PC-3 (cell line): ENCODE results near the gene MTMR6. TPM values are rescaled to one million over a fixed set of nuclear protein-coding genes. Genes with fewer than 3 reads are reported as not detected.

ENCODE experiments used
- ATAC-seq: fragments of 200-7000 bp; cut with Tn5 transposase; 2 replicates; pipeline ENCODE4 v1.9.1; 2020; ENCODE audit warnings: mild to moderate bottlenecking, moderate library complexity
- BruUV-seq: library from RNA; stranded (reverse); fragments of 400-500 nt; replicated peaks from 2 replicates; lab custom pipeline; 2021; lab: Mats Ljungman, UMichigan
- CTCF ChIA-PET: fragments of 300-600 bp; sonication (Branson Sonifier 250); formaldehyde crosslinking; loops from one replicate; lab custom pipeline; 2022; ENCODE audit warnings: antibody characterized with exemption; lab: Charles Lee
- POLR2A ChIA-PET: fragments of 300-600 bp; sonication (Branson Sonifier 250); formaldehyde crosslinking; loops from one replicate; lab custom pipeline; 2022; ENCODE audit warnings: antibody characterized with exemption; ENCODE audit not compliant: unreplicated experiment; lab: Charles Lee
- DNase-seq: peaks from one replicate; pipeline ENCODE4 v3.0.0-alpha.2; 2015
- H2AFZ ChIP-seq: fragments of 300-600 bp; sonication (generic); 2 replicates; pipeline ENCODE4 v1.6.0; 2016; ENCODE audit warnings: antibody characterized with exemption, low read length
- H3F3A ChIP-seq: fragments of 300-600 bp; sonication (generic); one replicate; pipeline ENCODE4 v1.6.0; 2017; ENCODE audit warnings: antibody characterized with exemption, low read length, control low read depth, mild to moderate bottlenecking; ENCODE audit not compliant: unreplicated experiment
- H3K27ac ChIP-seq: fragments of 300-600 bp; sonication (generic); 2 replicates; pipeline ENCODE4 v1.5.1; 2016; ENCODE audit warnings: mild to moderate bottlenecking, low read length
- H3K27me3 ChIP-seq: fragments of 300-600 bp; sonication (generic); 2 replicates; pipeline ENCODE4 v1.6.1; 2016; ENCODE audit warnings: low read length, mixed read lengths
- H3K36me3 ChIP-seq: fragments of 300-600 bp; sonication (generic); 2 replicates; pipeline ENCODE4 v1.6.1; 2016; ENCODE audit warnings: low read depth, mixed run types, low read length, mixed read lengths
- H3K4me1 ChIP-seq: fragments of 300-600 bp; sonication (generic); 2 replicates; pipeline ENCODE4 v1.5.1; 2016; ENCODE audit warnings: low read length; ENCODE audit not compliant: insufficient read depth
- H3K4me2 ChIP-seq: fragments of 300-600 bp; sonication (generic); 2 replicates; pipeline ENCODE4 v1.6.0; 2016; ENCODE audit warnings: low read length
- H3K4me3 ChIP-seq: fragments of 300-600 bp; sonication (generic); 2 replicates; pipeline ENCODE4 v1.5.1; 2016; ENCODE audit warnings: mild to moderate bottlenecking, low read length, mixed read lengths
- H3K79me2 ChIP-seq: fragments of 300-600 bp; sonication (generic); 2 replicates; pipeline ENCODE4 v1.6.1; 2017; ENCODE audit warnings: low read length, mixed read lengths
- H3K9ac ChIP-seq: fragments of 300-600 bp; sonication (generic); 2 replicates; pipeline ENCODE4 v1.6.0; 2016; ENCODE audit warnings: mild to moderate bottlenecking, low read length
- H3K9me2 ChIP-seq: fragments of 300-600 bp; sonication (generic); replicated peaks from 2 replicates; pipeline ENCODE4 v1.6.1; 2016; ENCODE audit warnings: mixed run types, low read length, mixed read lengths
- H3K9me3 ChIP-seq: fragments of 300-600 bp; sonication (generic); 2 replicates; pipeline ENCODE4 v1.6.1; 2016; ENCODE audit warnings: low read length, mixed read lengths
- H4K20me1 ChIP-seq: fragments of 300-600 bp; sonication (generic); 2 replicates; pipeline ENCODE4 v1.6.1; 2016; ENCODE audit warnings: low read length, mixed read lengths
- EZH2 ChIP-seq: fragments of 300-600 bp; sonication (generic); IDR thresholded peaks from one replicate; pipeline ENCODE4 v1.6.1; 2017; ENCODE audit warnings: antibody characterized with exemption, mild to moderate bottlenecking, low read length; ENCODE audit not compliant: unreplicated experiment
- EZH2phosphoT487 ChIP-seq: fragments of 300-600 bp; sonication (generic); IDR thresholded peaks from 2 replicates; pipeline ENCODE4 v1.6.1; 2018; ENCODE audit warnings: mild to moderate bottlenecking, antibody characterized with exemption, low read length, borderline replicate concordance
- intact Hi-C: fragments of 100-400 bp; cut with micrococcal nuclease; formaldehyde crosslinking; loops from 2 replicates; pipeline ENCODE4 v1.9.0; 2023
- total RNA-seq: library from RNA; depleted of rRNA; stranded (reverse); fragments of >200 nt; gene quantifications from 2 replicates; pipeline ENCODE4 v1.2.3, GENCODE V29; 2014
- TF ChIP-seq, protein P1 (sequence below): fragments of 300-600 bp; sonication (generic); conservative IDR thresholded peaks from 2 replicates; pipeline ENCODE4 v1.5.1; 2017; ENCODE audit warnings: antibody characterized with exemption, low read depth, mild to moderate bottlenecking, low read length

The MTMR6 gene
- total RNA-seq, 1 experiment from 2014 or later, result 10.5 TPM

- no peaks in the 10 kb centered on the region for H3K9me2 ChIP-seq
- POLR2A ChIA-PET, result no interaction called here
- H2AFZ ChIP-seq, result no peak overlapping the region
- DNase-seq (no peak), ATAC-seq (no peak)
- no peak overlapping the region for H3K27ac ChIP-seq
- TF ChIP-seq EZH2phosphoT487 (no peak), EZH2 (no peak)
- no peaks in the 10 kb centered on the region for H3K27me3 ChIP-seq
- no peaks in the 10 kb centered on the region for H3K36me3 ChIP-seq
- no TSS peak for BruUV-seq
- H3K4me3 ChIP-seq, result no peak overlapping the region
- H3F3A ChIP-seq, result no peaks in the 10 kb centered on the region
- CTCF ChIA-PET, result interaction anchor here (0.5 kb wide), 1 partner anchor 1926 kb away, joined by 4 read pairs; no protein-coding TSS in a partner anchor
- H3K4me2 ChIP-seq, result no peak overlapping the region
- no peaks in the 10 kb centered on the region for H3K9me3 ChIP-seq
- peaks cover 73% of the 10 kb centered on the region for H3K79me2 ChIP-seq
- intact Hi-C loops, result no loop called here
- H3K9ac ChIP-seq, result no peak overlapping the region
- peaks cover 13% of the 10 kb centered on the region for H3K4me1 ChIP-seq
- H4K20me1 ChIP-seq, result peaks cover 6% of the 10 kb centered on the region; the same call in 1 of the 2 replicates
Observed at GRCh38 chr13:25281193-25281934, 5.9 kb downstream of the MTMR6 start.

DNA sequence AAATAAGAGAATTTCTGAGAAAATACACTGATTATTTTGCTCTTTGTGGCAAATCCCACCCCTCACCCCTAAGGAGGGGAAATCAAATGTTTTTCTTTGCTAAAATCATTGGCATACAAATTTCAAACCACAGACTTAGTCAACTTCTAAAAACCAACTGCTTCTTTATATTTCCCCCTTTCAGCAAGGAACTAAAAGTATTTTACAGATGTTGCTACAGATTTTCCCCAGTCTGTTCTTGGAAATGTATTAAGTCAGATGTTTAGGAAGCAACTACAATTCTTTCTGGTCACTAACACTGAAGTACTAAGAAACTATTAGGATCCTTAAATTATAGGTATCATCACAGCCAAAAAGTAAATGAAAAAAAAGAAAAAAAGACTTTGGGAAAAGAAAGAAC is 6.9 kb downstream of the MTMR6 start:
- H2AFZ ChIP-seq, result no peak overlapping the region
- TF ChIP-seq EZH2, result no peak
- TF ChIP-seq, protein P1, sequence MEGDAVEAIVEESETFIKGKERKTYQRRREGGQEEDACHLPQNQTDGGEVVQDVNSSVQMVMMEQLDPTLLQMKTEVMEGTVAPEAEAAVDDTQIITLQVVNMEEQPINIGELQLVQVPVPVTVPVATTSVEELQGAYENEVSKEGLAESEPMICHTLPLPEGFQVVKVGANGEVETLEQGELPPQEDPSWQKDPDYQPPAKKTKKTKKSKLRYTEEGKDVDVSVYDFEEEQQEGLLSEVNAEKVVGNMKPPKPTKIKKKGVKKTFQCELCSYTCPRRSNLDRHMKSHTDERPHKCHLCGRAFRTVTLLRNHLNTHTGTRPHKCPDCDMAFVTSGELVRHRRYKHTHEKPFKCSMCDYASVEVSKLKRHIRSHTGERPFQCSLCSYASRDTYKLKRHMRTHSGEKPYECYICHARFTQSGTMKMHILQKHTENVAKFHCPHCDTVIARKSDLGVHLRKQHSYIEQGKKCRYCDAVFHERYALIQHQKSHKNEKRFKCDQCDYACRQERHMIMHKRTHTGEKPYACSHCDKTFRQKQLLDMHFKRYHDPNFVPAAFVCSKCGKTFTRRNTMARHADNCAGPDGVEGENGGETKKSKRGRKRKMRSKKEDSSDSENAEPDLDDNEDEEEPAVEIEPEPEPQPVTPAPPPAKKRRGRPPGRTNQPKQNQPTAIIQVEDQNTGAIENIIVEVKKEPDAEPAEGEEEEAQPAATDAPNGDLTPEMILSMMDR, result no peak
- no peak for TF ChIP-seq EZH2phosphoT487
- ATAC-seq (no peak), DNase-seq (no peak)
- no peak overlapping the region for H3K9ac ChIP-seq
- POLR2A ChIA-PET, result no interaction called here
- H3K27me3 ChIP-seq, result no peaks in the 10 kb centered on the region
- peaks cover 9% of the 10 kb centered on the region for H3K4me1 ChIP-seq
- H3K9me3 ChIP-seq, result no peaks in the 10 kb centered on the region
- peaks cover 69% of the 10 kb centered on the region for H3K79me2 ChIP-seq
- intact Hi-C loops, result no loop called here
- CTCF ChIA-PET, result no interaction called here
- no peak overlapping the region for H3K4me3 ChIP-seq
- no peaks in the 10 kb centered on the region for H3K9me2 ChIP-seq
- no TSS peak for BruUV-seq
- H3K4me2 ChIP-seq, result no peak overlapping the region
- H3K36me3 ChIP-seq, result no peaks in the 10 kb centered on the region
- H4K20me1 ChIP-seq, result peaks cover 7% of the 10 kb centered on the region; the same call in 1 of the 2 replicates
- no peak overlapping the region for H3K27ac ChIP-seq
- H3F3A ChIP-seq, result no peaks in the 10 kb centered on the region

- H3K36me3 ChIP-seq, result peaks cover 11% of the 10 kb centered on the region
- H3K9me3 ChIP-seq, result no peaks in the 10 kb centered on the region
- no TSS peak for BruUV-seq
- peaks cover 9% of the 10 kb centered on the region for H3K4me1 ChIP-seq
- H3K27ac ChIP-seq, result no peak overlapping the region
- no peak overlapping the region for H3K4me3 ChIP-seq
- H3K27me3 ChIP-seq, result no peaks in the 10 kb centered on the region
- ChIA-PET POLR2A (no interaction called here), CTCF (no interaction called here)
- H3F3A ChIP-seq, result no peaks in the 10 kb centered on the region
- no peak overlapping the region for H3K9ac ChIP-seq
- H3K79me2 ChIP-seq, result peaks cover 36% of the 10 kb centered on the region
- H3K9me2 ChIP-seq, result no peaks in the 10 kb centered on the region
- DNase-seq (peak; percentile 70), ATAC-seq (peak; percentile 95)
- peaks cover 7% of the 10 kb centered on the region; the same call in 1 of the 2 replicates for H4K20me1 ChIP-seq
- H2AFZ ChIP-seq, result no peak overlapping the region
- intact Hi-C loops, result no loop called here
- 0 out of 2 replicates have a peak overlapping the region, but pooled peaks have one; percentile 14 for H3K4me2 ChIP-seq
- TF ChIP-seq EZH2phosphoT487 (no peak), EZH2 (no peak)
- TF ChIP-seq, protein P1, result 0 out of 2 replicates have a peak, but pooled peaks have one; percentile 7
Observed at GRCh38 chr13:25276748-25277147, 10.5 kb downstream of the MTMR6 start.
